ENCODE data around the gene MPHOSPH9. TPM values are rescaled to one million over a fixed set of nuclear protein-coding genes. Genes with fewer than 3 reads are reported as not detected.
A peak's percentile ranks its signal among the peaks of the same experiment; 100 is the strongest.
"Not testable (repeated sequence)": the region's sequence is repeated elsewhere in the genome, so short reads cannot be mapped to it uniquely, and the experiment has no call there.

The MPHOSPH9 gene
- total RNA-seq, 2 donors from 2014 or later, result 104 to 121 TPM

GRCh38 chr12:123267335-123267920 is 34.5 kb upstream of the MPHOSPH9 start:
- Mint-ChIP-seq H3K4me1 (ENCODE audit: low read depth) (peaks cover 28% of the 10 kb centered on the region), H3K27ac (no peak overlapping the region), H3K4me3 (peak overlapping the region in 1 of 2 donors; percentile 15), H3K9me3 (no peaks in the 10 kb centered on the region), H3K27me3 (ENCODE audit: low read depth) (no peaks in the 10 kb centered on the region), H3K36me3 (ENCODE audit: insufficient read depth in 2 of 2) (peaks cover 0 to 7% of the 10 kb centered on the region in 2 donors)
- ATAC-seq (replicated peaks in 1 of 2) (no peak), DNase-seq (no peak)

GRCh38 chr12:123266679-123267277 is 33.8 kb upstream of the MPHOSPH9 start:
- Mint-ChIP-seq H3K27me3 (ENCODE audit: low read depth) (no peaks in the 10 kb centered on the region), H3K9me3 (no peaks in the 10 kb centered on the region), H3K4me1 (ENCODE audit: low read depth) (peaks cover 28% of the 10 kb centered on the region), H3K36me3 (ENCODE audit: insufficient read depth in 2 of 2) (peaks cover 0 to 7% of the 10 kb centered on the region in 2 donors), H3K4me3 (peak overlapping the region in 1 of 2 donors; percentile 15), H3K27ac (no peak overlapping the region)
- DNase-seq, result no peak
- ATAC-seq (replicated peaks in 1 of 2), result no peak

- Mint-ChIP-seq H3K4me1 (ENCODE audit: low read depth) (peaks cover 28% of the 10 kb centered on the region), H3K27me3 (ENCODE audit: low read depth) (no peaks in the 10 kb centered on the region), H3K27ac (no peak overlapping the region), H3K36me3 (ENCODE audit: insufficient read depth in 2 of 2) (peaks cover 0 to 7% of the 10 kb centered on the region in 2 donors), H3K9me3 (no peaks in the 10 kb centered on the region), H3K4me3 (no peak overlapping the region)
- DNase-seq, result no peak
- ATAC-seq (replicated peaks in 1 of 2), result no peak
These were observed 33.1 kb upstream of the MPHOSPH9 start for GRCh38 chr12:123265851-123266678.

GRCh38 chr12:123264642-123265041 is 31.7 kb upstream of the MPHOSPH9 start:
- peak; percentile 15 to 29 for DNase-seq
- Mint-ChIP-seq H3K4me1 (ENCODE audit: low read depth) (peaks cover 20% of the 10 kb centered on the region), H3K27ac (no peak overlapping the region)

GRCh38 chr12:123263196-123263817 is 30.4 kb upstream of the MPHOSPH9 start:
- H3K36me3 Mint-ChIP-seq (ENCODE audit: insufficient read depth in 2 of 2), result peaks cover 0 to 13% of the 10 kb centered on the region in 2 donors
- ATAC-seq (replicated peaks in 1 of 2) (no peak), DNase-seq (no peak)
- peak overlapping the region; percentile 4 for H3K27ac Mint-ChIP-seq
- H3K4me1 Mint-ChIP-seq (ENCODE audit: low read depth), result peaks cover 16% of the 10 kb centered on the region
- no peaks in the 10 kb centered on the region for H3K27me3 Mint-ChIP-seq (ENCODE audit: low read depth)
- H3K4me3 Mint-ChIP-seq, result no peak overlapping the region
- no peaks in the 10 kb centered on the region for H3K9me3 Mint-ChIP-seq

More at GRCh38 chr12:123264642-123265041, 31.7 kb upstream of the MPHOSPH9 start:
- Mint-ChIP-seq H3K27me3 (ENCODE audit: low read depth) (no peaks in the 10 kb centered on the region), H3K9me3 (no peaks in the 10 kb centered on the region), H3K4me3 (no peak overlapping the region), H3K36me3 (ENCODE audit: insufficient read depth in 2 of 2) (peaks cover 0 to 13% of the 10 kb centered on the region in 2 donors)
- ATAC-seq (replicated peaks in 1 of 2), result peak; percentile 42 to 49

GRCh38 chr12:123261196-123261595 is 28.3 kb upstream of the MPHOSPH9 start:
- Mint-ChIP-seq H3K36me3 (ENCODE audit: insufficient read depth in 2 of 2) (peaks cover 2 to 15% of the 10 kb centered on the region in 2 donors), H3K4me1 (ENCODE audit: low read depth) (peaks cover 10% of the 10 kb centered on the region), H3K4me3 (no peak overlapping the region), H3K9me3 (no peaks in the 10 kb centered on the region), H3K27me3 (ENCODE audit: low read depth) (no peaks in the 10 kb centered on the region), H3K27ac (no peak overlapping the region)
- DNase-seq, result no peak
- ATAC-seq (replicated peaks in 1 of 2), result no peak

- H3K36me3 Mint-ChIP-seq (ENCODE audit: insufficient read depth in 2 of 2), result peaks cover 3 to 19% of the 10 kb centered on the region in 2 donors
- DNase-seq (no peak), ATAC-seq (replicated peaks in 1 of 2) (no peak)
- no peaks in the 10 kb centered on the region for H3K9me3 Mint-ChIP-seq
- peaks cover 10% of the 10 kb centered on the region for H3K4me1 Mint-ChIP-seq (ENCODE audit: low read depth)
- H3K27ac Mint-ChIP-seq, result no peak overlapping the region
- no peak overlapping the region for H3K4me3 Mint-ChIP-seq
- H3K27me3 Mint-ChIP-seq (ENCODE audit: low read depth), result no peaks in the 10 kb centered on the region
These were observed 27.1 kb upstream of the MPHOSPH9 start for GRCh38 chr12:123260081-123260480.

GRCh38 chr12:123258593-123258992 is 25.7 kb upstream of the MPHOSPH9 start:
- H3K9me3 Mint-ChIP-seq, result no peaks in the 10 kb centered on the region
- H3K27me3 Mint-ChIP-seq (ENCODE audit: low read depth), result no peaks in the 10 kb centered on the region
- no peak for DNase-seq
- H3K4me3 Mint-ChIP-seq, result no peak overlapping the region
- H3K36me3 Mint-ChIP-seq (ENCODE audit: insufficient read depth in 2 of 2), result peaks cover 5 to 19% of the 10 kb centered on the region in 2 donors
- peaks cover 24% of the 10 kb centered on the region for H3K4me1 Mint-ChIP-seq (ENCODE audit: low read depth)
- H3K27ac Mint-ChIP-seq, result no peak overlapping the region
- no peak for ATAC-seq (replicated peaks in 1 of 2)

GRCh38 chr12:123254853-123255446 is 22.0 kb upstream of the MPHOSPH9 start:
- ATAC-seq (replicated peaks in 1 of 2), result no peak
- H3K27me3 Mint-ChIP-seq (ENCODE audit: low read depth), result no peaks in the 10 kb centered on the region
- peak overlapping the region; percentile 59 for H3K27ac Mint-ChIP-seq
- H3K4me1 Mint-ChIP-seq (ENCODE audit: low read depth), result peaks cover 43% of the 10 kb centered on the region
- H3K36me3 Mint-ChIP-seq (ENCODE audit: insufficient read depth in 2 of 2), result peaks cover 8 to 21% of the 10 kb centered on the region in 2 donors
- H3K9me3 Mint-ChIP-seq, result no peaks in the 10 kb centered on the region
- no peak for DNase-seq
- H3K4me3 Mint-ChIP-seq, result no peak overlapping the region

- Mint-ChIP-seq H3K9me3 (no peaks in the 10 kb centered on the region), H3K36me3 (ENCODE audit: insufficient read depth in 2 of 2) (peaks cover 8 to 24% of the 10 kb centered on the region in 2 donors), H3K4me1 (ENCODE audit: low read depth) (peaks cover 43% of the 10 kb centered on the region), H3K4me3 (no peak overlapping the region), H3K27me3 (ENCODE audit: low read depth) (no peaks in the 10 kb centered on the region), H3K27ac (no peak overlapping the region)
- DNase-seq (no peak), ATAC-seq (replicated peaks in 1 of 2) (no peak)
These were observed 20.9 kb upstream of the MPHOSPH9 start for GRCh38 chr12:123253641-123254459.

GRCh38 chr12:123252365-123252764 is 19.4 kb upstream of the MPHOSPH9 start:
- H3K9me3 Mint-ChIP-seq; ATAC-seq (replicated peaks in 1 of 2); H3K27ac Mint-ChIP-seq; DNase-seq; H3K27me3 Mint-ChIP-seq (ENCODE audit: low read depth); H3K4me3 Mint-ChIP-seq: not testable (repeated sequence)
- peaks cover 14 to 35% of the 10 kb centered on the region in 2 donors for H3K36me3 Mint-ChIP-seq (ENCODE audit: insufficient read depth in 2 of 2)
- peaks cover 46% of the 10 kb centered on the region for H3K4me1 Mint-ChIP-seq (ENCODE audit: low read depth)

Data from activated T-cell treated with anti-CD3 and anti-CD28 coated beads, Interleukin-2, amount 50 U/mL, for 72 hours (primary cell).